HG02571 (cell line): ENCODE measurements around the gene GAS7.
A peak's percentile ranks its signal among the peaks of the same experiment; 100 is the strongest.

Experiments used
- ATAC-seq: cut with Tn5 transposase; IDR thresholded peaks from one replicate; pipeline ENCODE4 v1.9.1; 2021; ENCODE audit warnings: mild to moderate bottlenecking, moderate library complexity; ENCODE audit not compliant: unreplicated experiment

Gene GAS7

GRCh38 chr17:10053782-10054540 is 144.4 kb downstream of the GAS7 start:
- no peak for ATAC-seq

- ATAC-seq: no peak
Measured at GRCh38 chr17:10052106-10052813, 146.1 kb downstream of the GAS7 start.

DNA sequence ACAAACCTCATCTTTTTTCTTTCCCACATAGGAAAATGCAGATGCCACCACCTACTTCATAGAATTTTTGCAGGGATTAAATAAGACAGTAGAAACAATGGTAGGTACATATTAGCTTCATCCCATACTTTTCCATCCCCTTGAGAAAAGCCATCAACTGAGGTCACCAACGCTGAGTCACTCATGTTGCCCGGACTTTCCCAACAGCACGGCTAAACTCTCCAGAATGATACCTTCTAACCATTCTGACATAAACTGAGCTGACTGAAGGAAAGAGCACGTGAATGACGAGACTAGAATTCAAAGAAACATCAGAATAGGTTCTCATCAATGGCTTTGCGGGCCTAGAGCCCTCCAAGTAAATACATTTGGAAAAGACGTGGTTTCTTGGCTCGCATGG is 147.3 kb downstream of the GAS7 start:
- no peak for ATAC-seq

- peak; percentile 44 for ATAC-seq
Measured at GRCh38 chr17:10050597-10051101, 147.8 kb downstream of the GAS7 start.

- no peak for ATAC-seq
Measured at GRCh38 chr17:10048629-10049350, 149.6 kb downstream of the GAS7 start.

GRCh38 chr17:10046786-10047785 is 151.3 kb downstream of the GAS7 start:
- peak; percentile 36 for ATAC-seq

GRCh38 chr17:10045871-10046658 is 152.3 kb downstream of the GAS7 start:
- no peak for ATAC-seq

DNA sequence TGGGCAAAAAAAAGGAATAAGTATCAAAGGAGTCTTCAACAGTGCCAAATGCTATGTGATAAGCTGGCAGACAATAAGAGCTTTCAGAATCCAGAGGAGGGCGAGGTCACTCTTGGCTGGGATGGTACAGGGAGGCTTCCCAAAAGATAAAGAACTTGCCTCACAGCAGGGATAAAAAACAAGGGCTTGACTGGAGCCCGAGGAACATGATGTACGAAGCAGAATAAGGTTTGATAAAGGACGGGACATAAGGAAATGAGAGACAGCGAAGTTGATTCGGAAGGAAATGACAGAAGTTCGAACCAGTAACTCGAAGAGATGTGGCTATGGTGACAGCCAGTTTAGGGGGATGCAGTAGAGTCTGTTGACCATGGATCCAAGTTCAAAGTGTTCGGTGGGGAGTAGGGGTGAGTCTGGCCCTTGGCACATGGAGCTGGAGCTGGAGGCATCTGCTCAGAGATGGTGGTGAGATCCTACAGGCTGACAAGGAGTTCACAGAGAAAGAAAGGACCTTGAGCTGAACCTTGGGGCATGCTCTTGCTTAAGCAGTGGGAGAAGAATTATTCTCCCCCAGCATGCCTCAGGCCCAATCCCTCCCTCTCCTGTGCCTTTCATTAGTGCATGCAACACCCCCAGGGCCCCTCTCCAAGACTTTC is 155.7 kb downstream of the GAS7 start:
- ATAC-seq: no peak

GRCh38 chr17:10041916-10042588 is 156.4 kb downstream of the GAS7 start:
- ATAC-seq: no peak

- no peak for ATAC-seq
Measured at GRCh38 chr17:10041287-10041612, 157.2 kb downstream of the GAS7 start.

- no peak for ATAC-seq
Measured at GRCh38 chr17:10036511-10037061, 161.8 kb downstream of the GAS7 start.

- no peak for ATAC-seq
Measured at GRCh38 chr17:10035885-10036284, 162.5 kb downstream of the GAS7 start.

DNA sequence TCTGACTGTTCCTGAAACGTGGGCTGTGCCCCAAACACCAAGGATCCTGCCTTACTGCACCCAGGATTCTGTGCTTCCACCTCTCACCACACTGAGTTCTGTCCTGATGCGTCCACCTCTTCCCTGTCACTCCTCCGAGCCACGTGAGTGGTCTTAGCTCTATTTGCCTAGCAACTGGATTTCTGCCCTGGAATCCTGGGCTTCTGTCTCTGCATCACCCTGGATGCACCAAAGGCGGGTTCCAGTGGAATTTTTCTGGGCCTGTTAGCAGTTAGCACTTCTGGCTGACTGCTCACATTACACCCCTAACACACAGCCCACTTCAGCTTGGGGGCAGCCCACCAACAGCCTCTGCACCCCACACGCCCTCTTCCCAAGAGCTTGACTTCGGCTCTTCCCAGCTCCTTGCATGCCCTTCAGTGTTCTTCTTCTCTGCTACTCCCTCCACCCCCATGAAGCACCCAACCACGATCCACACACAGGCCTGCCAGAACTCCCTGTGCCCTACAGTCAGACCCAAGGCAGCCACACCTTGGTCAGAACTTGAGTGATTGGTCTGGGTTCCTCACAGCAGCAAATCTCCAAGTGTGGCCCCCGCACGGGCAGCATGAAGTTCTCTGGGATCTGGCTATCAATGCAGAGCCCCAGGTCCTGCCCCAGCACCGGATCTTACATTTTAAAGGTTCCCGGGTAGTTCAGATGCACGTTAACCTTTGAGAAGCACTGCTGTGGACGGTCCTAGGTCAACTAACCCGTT is 163.5 kb downstream of the GAS7 start:
- no peak for ATAC-seq

DNA sequence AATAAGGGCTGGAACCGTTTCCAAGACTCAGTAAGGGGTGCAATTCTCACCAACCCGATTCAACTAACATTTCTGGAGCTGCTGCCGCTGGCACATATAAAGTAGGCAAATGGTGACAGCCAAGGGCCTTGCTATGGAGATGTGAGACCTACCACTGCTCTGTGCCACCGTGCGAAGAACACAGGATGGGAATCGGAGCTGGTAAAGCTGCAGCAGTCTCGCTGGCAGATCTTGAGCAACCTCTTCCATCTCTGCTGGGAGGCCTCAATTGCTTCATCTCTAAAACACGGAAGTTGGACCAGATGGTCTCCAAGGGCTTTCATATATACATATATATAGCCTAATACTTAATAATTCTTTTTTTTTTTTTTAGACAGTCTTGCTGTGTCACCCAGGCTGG is 164.4 kb downstream of the GAS7 start:
- no peak for ATAC-seq

- ATAC-seq: peak; percentile 60
Measured at GRCh38 chr17:10033449-10033848, 165.0 kb downstream of the GAS7 start.

- ATAC-seq: no peak
Measured at GRCh38 chr17:10032118-10032852, 166.1 kb downstream of the GAS7 start.

- no peak for ATAC-seq
Measured at GRCh38 chr17:10031606-10032005, 166.8 kb downstream of the GAS7 start.
